ENCODE data around the gene PLRG1.

- TF ChIP-seq POLR2AphosphoS5 (IDR thresholded peaks at IDR 0.05), result no peak
- TF ChIP-seq CTCF (IDR thresholded peaks at IDR 0.05), result no peak
- no peak for TF ChIP-seq POLR2A (IDR thresholded peaks at IDR 0.05; ENCODE audit: low read depth)
- no peak for TF ChIP-seq EP300 (IDR thresholded peaks at IDR 0.05)
Observed at GRCh38 chr4:154573190-154573870, 23.1 kb upstream of the PLRG1 start.

All from esophagus muscularis mucosa (tissue), 4 donors.